IMR-90 (cell line): Measurements from ENCODE around the gene CES3.

Experiments used
- BHLHE40 ChIP-seq: fragments of 150-350 bp; IDR thresholded peaks from 2 replicates; pipeline ENCODE4 v1.6.1; 2016; ENCODE audit warnings: mild to moderate bottlenecking, low read depth, low read length
- CEBPB ChIP-seq: IDR thresholded peaks from 2 replicates; pipeline ENCODE4 v1.6.1; 2012; ENCODE audit warnings: low read depth, low read length, improper control_type of control experiment
- ELK1 ChIP-seq: fragments of 150-350 bp; IDR thresholded peaks from 2 replicates; pipeline ENCODE4 v1.6.1; 2016; ENCODE audit warnings: low read depth, mild to moderate bottlenecking, low read length, moderate library complexity, borderline replicate concordance
- FOS ChIP-seq: fragments of 150-350 bp; IDR thresholded peaks from 2 replicates; pipeline ENCODE4 v1.6.1; 2016; ENCODE audit warnings: low read depth, low read length
- MAFK ChIP-seq: IDR thresholded peaks from 2 replicates; pipeline ENCODE4 v1.6.1; 2012; ENCODE audit warnings: low read depth, low read length, improper control_type of control experiment
- MXI1 ChIP-seq: IDR thresholded peaks from 2 replicates; pipeline ENCODE4 v1.6.1; 2012; ENCODE audit warnings: low read depth, mild to moderate bottlenecking, low read length, moderate library complexity, borderline replicate concordance
- NFE2L2 ChIP-seq: fragments of 150-350 bp; IDR thresholded peaks from 2 replicates; pipeline ENCODE4 v1.6.1; 2016; ENCODE audit warnings: low read depth, mild to moderate bottlenecking, low read length
- POLR2A ChIP-seq: IDR thresholded peaks from 2 replicates; pipeline ENCODE4 v1.6.1; 2012; ENCODE audit warnings: mild to moderate bottlenecking, low read depth, low read length
- RAD21 ChIP-seq: IDR thresholded peaks from 2 replicates; pipeline ENCODE4 v1.6.1; 2012; ENCODE audit warnings: low read length, improper control_type of control experiment
- RCOR1 ChIP-seq: IDR thresholded peaks from 2 replicates; pipeline ENCODE4 v1.6.1; 2012; ENCODE audit warnings: mild to moderate bottlenecking, low read length, improper control_type of control experiment; ENCODE audit not compliant: insufficient replicate concordance
- SMC3 ChIP-seq: fragments of 150-350 bp; IDR thresholded peaks from 2 replicates; pipeline ENCODE4 v1.6.1; 2016; ENCODE audit warnings: low read depth, mild to moderate bottlenecking, antibody characterized with exemption, low read length, moderate library complexity
- USF2 ChIP-seq: fragments of 150-350 bp; IDR thresholded peaks from 2 replicates; pipeline ENCODE4 v1.6.1; 2017; ENCODE audit warnings: mild to moderate bottlenecking, antibody characterized with exemption, low read length, low read depth
- TF ChIP-seq, protein P1 (sequence below): conservative IDR thresholded peaks from 2 replicates; pipeline ENCODE4 v1.5.1; 2012; ENCODE audit warnings: mild to moderate bottlenecking, low read depth, low read length, improper control_type of control experiment

DNA sequence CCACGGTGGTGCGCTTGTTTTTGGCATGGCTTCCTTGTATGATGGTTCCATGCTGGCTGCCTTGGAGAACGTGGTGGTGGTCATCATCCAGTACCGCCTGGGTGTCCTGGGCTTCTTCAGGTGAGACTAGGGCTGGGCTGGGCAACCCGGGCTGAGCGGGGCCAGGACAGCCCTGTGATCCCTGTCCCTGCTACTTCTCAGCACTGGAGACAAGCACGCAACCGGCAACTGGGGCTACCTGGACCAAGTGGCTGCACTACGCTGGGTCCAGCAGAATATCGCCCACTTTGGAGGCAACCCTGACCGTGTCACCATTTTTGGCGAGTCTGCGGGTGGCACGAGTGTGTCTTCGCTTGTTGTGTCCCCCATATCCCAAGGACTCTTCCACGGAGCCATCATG is 20.8 kb upstream of the CES3 start:
- TF ChIP-seq POLR2A (no peak), USF2 (no peak), CEBPB (no peak), SMC3 (no peak), FOS (no peak), MXI1 (no peak), ELK1 (no peak), RCOR1 (no peak), BHLHE40 (no peak), MAFK (no peak), RAD21 (no peak), NFE2L2 (no peak)
- TF ChIP-seq, protein P1, sequence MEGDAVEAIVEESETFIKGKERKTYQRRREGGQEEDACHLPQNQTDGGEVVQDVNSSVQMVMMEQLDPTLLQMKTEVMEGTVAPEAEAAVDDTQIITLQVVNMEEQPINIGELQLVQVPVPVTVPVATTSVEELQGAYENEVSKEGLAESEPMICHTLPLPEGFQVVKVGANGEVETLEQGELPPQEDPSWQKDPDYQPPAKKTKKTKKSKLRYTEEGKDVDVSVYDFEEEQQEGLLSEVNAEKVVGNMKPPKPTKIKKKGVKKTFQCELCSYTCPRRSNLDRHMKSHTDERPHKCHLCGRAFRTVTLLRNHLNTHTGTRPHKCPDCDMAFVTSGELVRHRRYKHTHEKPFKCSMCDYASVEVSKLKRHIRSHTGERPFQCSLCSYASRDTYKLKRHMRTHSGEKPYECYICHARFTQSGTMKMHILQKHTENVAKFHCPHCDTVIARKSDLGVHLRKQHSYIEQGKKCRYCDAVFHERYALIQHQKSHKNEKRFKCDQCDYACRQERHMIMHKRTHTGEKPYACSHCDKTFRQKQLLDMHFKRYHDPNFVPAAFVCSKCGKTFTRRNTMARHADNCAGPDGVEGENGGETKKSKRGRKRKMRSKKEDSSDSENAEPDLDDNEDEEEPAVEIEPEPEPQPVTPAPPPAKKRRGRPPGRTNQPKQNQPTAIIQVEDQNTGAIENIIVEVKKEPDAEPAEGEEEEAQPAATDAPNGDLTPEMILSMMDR: no peak
